Body of pancreas (tissue), 4 donors: ENCODE measurements around the gene KIAA1549. TPM values are rescaled to one million over a fixed set of nuclear protein-coding genes. Genes with fewer than 3 reads are reported as not detected.

Source experiments
- ATAC-seq: fragments of 150-250 bp; one replicate; pipeline ENCODE4 v1.9.1; 2016
- DNase-seq, 4 donors: peaks; one replicate each; pipeline ENCODE4 v3.0.0-alpha.2; 2019
- H3K27ac ChIP-seq, 4 donors: fragments of 200-600 bp; sonication (generic); 1 replicate in 3 of 4; 2 replicates in 1 of 4; pipeline versions ENCODE4 v1.5.1 to v1.6.1; 2016 to 2019; ENCODE audit warnings: mild to moderate bottlenecking in 1 of 4, mixed read lengths in 1 of 4, moderate library complexity in 1 of 4
- H3K27me3 ChIP-seq, 2 donors: fragments of 200-600 bp; sonication (generic); one replicate each; pipeline ENCODE4 v1.6.0; 2016; ENCODE audit warnings: mild to moderate bottlenecking in 1 of 2
- H3K36me3 ChIP-seq, 2 donors: fragments of 200-600 bp; sonication (generic); replicated peaks in 1 of 2; 2 replicates each; pipeline ENCODE4 v1.5.1; 2016; ENCODE audit warnings: low read depth in 2 of 2; ENCODE audit not compliant: insufficient read depth in 1 of 2
- H3K4me1 ChIP-seq: fragments of 200-600 bp; sonication (generic); one replicate; pipeline ENCODE4 v1.6.0; 2016
- H3K4me3 ChIP-seq, 2 donors: fragments of 200-600 bp; sonication (generic); 1 replicate in 1 of 2; 2 replicates in 1 of 2; pipeline ENCODE4 v1.5.1; 2016 to 2019
- H3K9me3 ChIP-seq, 3 donors: fragments of 200-600 bp; sonication (generic); 1 replicate in 2 of 3; 2 replicates in 1 of 3; pipeline ENCODE4 v1.5.1; 2016
- CTCF ChIP-seq, 7 experiments: fragments of 450-650 bp in 4 of 7; fragments of 200-600 bp in 3 of 7; sonication (generic) in 3 of 7; IDR thresholded peaks; one replicate each; pipeline ENCODE4 v1.5.1; 2016 to 2019; ENCODE audit warnings: antibody characterized with exemption in 7 of 7
- POLR2A ChIP-seq, 3 donors: fragments of 450-650 bp; IDR thresholded peaks; one replicate each; pipeline ENCODE4 v1.6.1; 2016; ENCODE audit warnings: antibody characterized with exemption in 3 of 3, mild to moderate bottlenecking in 2 of 3
- WGBS, 2 donors: methylation state at CpG; one replicate each; pipeline ENCODE4 v1.1.5; 2017; 5-methylcytosine and 5-hydroxymethylcytosine counted together
- intact Hi-C: fragments of 100-400 bp; cut with DNase I; formaldehyde crosslinking; loops from one replicate; pipeline ENCODE4 v1.15.1; 2023
- total RNA-seq, 2 donors: library from RNA; depleted of rRNA; stranded (reverse); fragments of >200 nt; gene quantifications; one replicate each; pipeline ENCODE4 v1.1.0, GENCODE V29; 2016

The KIAA1549 gene
- total RNA-seq, 2 donors from 2014 or later, result 5.3 to 6.0 TPM

DNA sequence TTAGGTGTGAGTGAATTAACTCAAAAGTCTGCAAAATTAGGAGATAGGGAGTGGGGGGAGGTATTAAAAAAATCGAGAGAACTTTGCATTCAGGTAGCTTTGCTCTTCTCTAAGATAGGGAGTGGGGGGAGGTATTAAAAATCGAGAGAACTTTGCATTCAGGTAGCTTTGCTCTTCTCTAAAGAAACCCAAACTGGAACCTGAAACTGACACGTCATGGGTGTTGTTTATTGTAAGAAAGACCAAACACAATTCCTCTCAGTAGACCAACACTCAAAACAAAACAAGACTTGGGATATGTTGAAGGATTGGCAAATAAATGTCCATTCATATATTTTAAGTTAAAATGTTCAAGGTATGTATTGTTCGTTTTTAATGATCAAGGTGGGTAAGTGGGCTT, 87.9 kb downstream of the KIAA1549 start:
- H3K9me3 ChIP-seq, result no peaks in the 10 kb centered on the region
- TF ChIP-seq CTCF (IDR thresholded peaks at IDR 0.05), result no peak
- TF ChIP-seq POLR2A (IDR thresholded peaks at IDR 0.05), result no peak
- H3K4me3 ChIP-seq, result no peak overlapping the region
- H3K4me1 ChIP-seq, result peaks cover 10% of the 10 kb centered on the region
- no peak overlapping the region for H3K27ac ChIP-seq
- H3K27me3 ChIP-seq, result no peaks in the 10 kb centered on the region
- 63 to 83% methylated on average over 4 of the region's 4 CpGs for WGBS, 2 donors
- no peak for ATAC-seq
- DNase-seq, result no peak
- intact Hi-C loops, result no loop called here
- no peaks in the 10 kb centered on the region for H3K36me3 ChIP-seq

- TF ChIP-seq CTCF (IDR thresholded peaks at IDR 0.05) (no peak), POLR2A (IDR thresholded peaks at IDR 0.05) (no peak)
- DNase-seq (no peak), ATAC-seq (no peak)
- intact Hi-C loops, result no loop called here
- peaks cover 10% of the 10 kb centered on the region for H3K4me1 ChIP-seq
- H3K9me3 ChIP-seq, result no peaks in the 10 kb centered on the region
- H3K27ac ChIP-seq, result no peak overlapping the region
- H3K36me3 ChIP-seq, result no peaks in the 10 kb centered on the region
- H3K4me3 ChIP-seq, result no peak overlapping the region
- H3K27me3 ChIP-seq, result no peaks in the 10 kb centered on the region
- 79 to 90% methylated on average over 5 of the region's 5 CpGs for WGBS, 2 donors
Observed at GRCh38 chr7:138892812-138893211, 88.4 kb downstream of the KIAA1549 start.

DNA sequence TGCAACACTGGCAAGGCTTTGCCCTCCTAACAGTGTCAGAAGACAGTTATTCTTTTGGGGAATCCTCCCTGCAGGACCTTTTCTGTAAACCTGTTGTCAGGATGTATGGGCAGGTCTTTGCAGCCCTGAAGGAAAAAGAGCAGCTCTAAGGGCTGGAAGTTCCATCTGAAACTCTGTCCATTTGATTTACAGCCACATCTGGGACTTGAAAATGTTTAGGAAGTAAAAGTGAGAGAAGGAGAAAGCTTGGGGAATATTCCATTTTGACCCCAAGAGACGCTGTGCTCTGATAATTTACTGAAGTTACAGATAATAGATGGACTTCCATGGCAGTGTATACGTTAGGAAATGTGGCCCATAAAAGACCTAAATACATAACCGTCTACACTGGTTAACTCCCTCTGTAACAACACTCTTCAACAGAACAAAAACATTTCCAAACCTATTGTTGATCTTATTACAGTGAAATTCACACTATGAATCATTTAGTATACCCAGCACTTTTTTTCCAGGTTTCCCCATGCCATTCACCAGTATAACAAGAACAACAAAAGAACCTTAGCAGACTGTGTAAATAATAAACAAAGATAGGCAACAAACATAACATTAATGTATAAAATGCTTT, 89.1 kb downstream of the KIAA1549 start:
- DNase-seq (no peak), ATAC-seq (no peak)
- Histone ChIP-seq H3K36me3 (no peaks in the 10 kb centered on the region), H3K4me3 (no peak overlapping the region), H3K4me1 (peaks cover 10% of the 10 kb centered on the region), H3K9me3 (no peaks in the 10 kb centered on the region), H3K27me3 (no peaks in the 10 kb centered on the region), H3K27ac (no peak overlapping the region)
- TF ChIP-seq CTCF (IDR thresholded peaks at IDR 0.05) (no peak), POLR2A (IDR thresholded peaks at IDR 0.05) (no peak)
- intact Hi-C loops, result no loop called here
- WGBS, 2 donors, result 85 to 90% methylated on average over 3 of the region's 3 CpGs

DNA sequence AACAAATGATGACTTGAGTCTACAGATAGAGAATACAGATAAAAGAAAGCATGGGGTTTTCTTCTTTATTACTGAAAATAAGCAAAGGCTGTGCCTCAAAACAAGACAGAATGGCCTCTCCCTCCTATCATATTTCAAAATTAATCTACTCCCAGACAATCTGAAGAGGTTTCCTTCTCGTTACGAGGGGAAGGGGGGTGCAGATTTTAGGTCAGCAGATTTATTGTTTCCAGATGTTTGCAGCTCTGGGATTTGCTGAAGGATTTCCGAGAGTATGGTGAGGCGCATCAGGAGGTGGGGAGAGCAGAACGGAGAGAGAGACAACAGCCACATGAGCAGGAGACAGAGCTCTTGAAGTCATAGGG, 89.8 kb downstream of the KIAA1549 start:
- peaks cover 10% of the 10 kb centered on the region for H3K4me1 ChIP-seq
- WGBS, 2 donors, result 81 to 89% methylated on average over 5 of the region's 5 CpGs
- H3K36me3 ChIP-seq, result no peaks in the 10 kb centered on the region
- TF ChIP-seq POLR2A (IDR thresholded peaks at IDR 0.05) (no peak), CTCF (IDR thresholded peaks at IDR 0.05) (no peak)
- intact Hi-C loops, result no loop called here
- ATAC-seq (no peak), DNase-seq (no peak)
- no peak overlapping the region for H3K4me3 ChIP-seq
- peak overlapping the region in 1 of 4 donors; percentile 36 for H3K27ac ChIP-seq
- no peaks in the 10 kb centered on the region for H3K27me3 ChIP-seq
- no peaks in the 10 kb centered on the region for H3K9me3 ChIP-seq
